Measurements from ENCODE around the gene PPP1R13B.

The PPP1R13B gene

GRCh38 chr14:103742499-103743255, 104.7 kb downstream of the PPP1R13B start:
- DNase-seq (ENCODE audit: low read depth in 2 of 2) = no peak

GRCh38 chr14:103741876-103742275, 105.5 kb downstream of the PPP1R13B start:
- DNase-seq (ENCODE audit: low read depth in 2 of 2) = no peak

GRCh38 chr14:103740991-103741689, 106.2 kb downstream of the PPP1R13B start:
- no peak for DNase-seq (ENCODE audit: low read depth in 2 of 2)

GRCh38 chr14:103739793-103740501, 107.4 kb downstream of the PPP1R13B start:
- no peak for DNase-seq (ENCODE audit: low read depth in 2 of 2)

- no peak for DNase-seq (ENCODE audit: low read depth in 2 of 2)
Measured at GRCh38 chr14:103739466-103739792, 107.9 kb downstream of the PPP1R13B start.

- no peak for DNase-seq (ENCODE audit: low read depth in 2 of 2)
Measured at GRCh38 chr14:103738701-103739451, 108.5 kb downstream of the PPP1R13B start.

- DNase-seq (ENCODE audit: low read depth in 2 of 2) = no peak
Measured at GRCh38 chr14:103738166-103738565, 109.2 kb downstream of the PPP1R13B start.

GRCh38 chr14:103737432-103738045, 109.8 kb downstream of the PPP1R13B start:
- no peak for DNase-seq (ENCODE audit: low read depth in 2 of 2)

GRCh38 chr14:103736546-103737431, 110.6 kb downstream of the PPP1R13B start:
- no peak for DNase-seq (ENCODE audit: low read depth in 2 of 2)

- DNase-seq (ENCODE audit: low read depth in 2 of 2) = no peak
Measured at GRCh38 chr14:103735815-103736545, 111.4 kb downstream of the PPP1R13B start.

- DNase-seq (ENCODE audit: low read depth in 2 of 2) = no peak
Measured at GRCh38 chr14:103735439-103735814, 111.9 kb downstream of the PPP1R13B start.

GRCh38 chr14:103735022-103735421, 112.4 kb downstream of the PPP1R13B start:
- DNase-seq (ENCODE audit: low read depth in 2 of 2) = no peak

- no peak for DNase-seq (ENCODE audit: low read depth in 2 of 2)
Measured at GRCh38 chr14:103734081-103734888, 113.1 kb downstream of the PPP1R13B start.

GRCh38 chr14:103733651-103734050, 113.7 kb downstream of the PPP1R13B start:
- DNase-seq (ENCODE audit: low read depth in 2 of 2) = no peak

- no peak for DNase-seq (ENCODE audit: low read depth in 2 of 2)
Measured at GRCh38 chr14:103732868-103733620, 114.3 kb downstream of the PPP1R13B start.

GRCh38 chr14:103731916-103732867, 115.2 kb downstream of the PPP1R13B start:
- no peak for DNase-seq (ENCODE audit: low read depth in 2 of 2)

GRCh38 chr14:103731481-103731880, 115.9 kb downstream of the PPP1R13B start:
- DNase-seq (ENCODE audit: low read depth in 2 of 2) = no peak

All from stimulated activated CD8-positive, alpha-beta memory T cell treated with anti-CD3 and anti-CD28 coated beads, Interleukin-15, amount 100 ng/mL, for 4 hours (primary cell).